GM12878 (cell line): ENCODE results near the gene GNAO1. TPM values are rescaled to one million over a fixed set of nuclear protein-coding genes. Genes with fewer than 3 reads are reported as not detected.

Source experiments
- ATAC-seq: fragments of 200-7000 bp; cut with Tn5 transposase; 3 replicates; pipeline ENCODE4 v1.9.1; 2020; ENCODE audit warnings: mild to moderate bottlenecking, moderate library complexity
- BruUV-seq: library from RNA; stranded (reverse); fragments of 400-500 nt; replicated peaks from 2 replicates; lab custom pipeline; 2021; lab: Mats Ljungman, UMichigan
- CTCF ChIA-PET: fragments of 300-600 bp; sonication (Branson Sonifier 250); formaldehyde crosslinking; extraction: SDS; loops from one replicate; lab custom pipeline; 2021; ENCODE audit warnings: inconsistent platforms; lab: Yijun Ruan, JAX
- POLR2A ChIA-PET: fragments of 350-600 bp; formaldehyde crosslinking; extraction: SDS; loops from one replicate; lab custom pipeline; 2021; ENCODE audit warnings: inconsistent platforms; lab: Charles Lee
- RAD21 ChIA-PET: fragments of 300-600 bp; sonication (Branson Sonifier 250); formaldehyde crosslinking; loops from one replicate; lab custom pipeline; 2023; ENCODE audit warnings: antibody characterized with exemption; ENCODE audit not compliant: unreplicated experiment; lab: Charles Lee
- SMC1A ChIA-PET: fragments of 300-600 bp; sonication (Branson Sonifier 250); formaldehyde crosslinking; loops from one replicate; lab custom pipeline; 2023; ENCODE audit not compliant: unreplicated experiment, uncharacterized antibody; lab: Charles Lee
- DNase-seq: peaks from one replicate; pipeline ENCODE4 v3.0.0-alpha.2; 2011; ENCODE audit warnings: low read depth, low spot score
- FAIRE-seq: peaks from 3 replicates; lab custom pipeline; 2011; peaks lifted over from hg19 to GRCh38; lab: Jason Lieb, UNC
- H2AFZ ChIP-seq: 2 replicates; pipeline ENCODE4 v1.6.0; 2011; ENCODE audit warnings: low read depth, low read length, control low read depth; ENCODE audit not compliant: control insufficient read depth
- H3K27ac ChIP-seq: 2 replicates; pipeline ENCODE4 v1.5.1; 2011; ENCODE audit warnings: control low read depth; ENCODE audit not compliant: control insufficient read depth, insufficient read depth
- H3K27me3 ChIP-seq, 2 experiments: replicated peaks in 1 of 2; 2 replicates each; pipeline versions ENCODE4 v1.6.0 to v1.6.1; 2011; ENCODE audit warnings: low read length in 1 of 2; ENCODE audit not compliant: control insufficient read depth in 2 of 2, insufficient read depth in 2 of 2
- H3K36me3 ChIP-seq, 2 experiments: 2 replicates each; pipeline ENCODE4 v1.5.1; 2011; ENCODE audit warnings: low read length in 1 of 2; ENCODE audit not compliant: control insufficient read depth in 2 of 2, insufficient read depth in 2 of 2
- H3K4me1 ChIP-seq: 2 replicates; pipeline ENCODE4 v1.6.1; 2011; ENCODE audit warnings: mild to moderate bottlenecking, low read length, moderate library complexity, mixed read lengths; ENCODE audit not compliant: control insufficient read depth, insufficient read depth
- H3K4me2 ChIP-seq: 2 replicates; pipeline ENCODE4 v1.6.0; 2011; ENCODE audit warnings: control low read depth; ENCODE audit not compliant: control insufficient read depth, insufficient read depth
- H3K4me3 ChIP-seq: fragments of 200-600 bp; sonication (generic); 2 replicates; pipeline ENCODE4 v1.5.1; 2016
- H3K79me2 ChIP-seq: 2 replicates; pipeline ENCODE4 v1.6.0; 2011; ENCODE audit warnings: low read length; ENCODE audit not compliant: control insufficient read depth, insufficient read depth
- H3K9ac ChIP-seq: 2 replicates; pipeline ENCODE4 v1.8.0; 2011; ENCODE audit warnings: low read length, control low read depth, mixed read lengths; ENCODE audit not compliant: control insufficient read depth, insufficient read depth
- H3K9me3 ChIP-seq: replicated peaks from 3 replicates; pipeline ENCODE4 v1.5.1; 2011; ENCODE audit warnings: mild to moderate bottlenecking, low read length; ENCODE audit not compliant: control insufficient read depth, insufficient read depth
- H4K20me1 ChIP-seq: 2 replicates; pipeline ENCODE4 v1.6.0; 2011; ENCODE audit not compliant: control insufficient read depth, insufficient read depth
- ASH2L ChIP-seq: fragments of 300-600, 200-600 bp; sonication (generic); IDR thresholded peaks from 2 replicates; pipeline ENCODE4 v1.6.1; 2017; ENCODE audit warnings: low read depth, mild to moderate bottlenecking, borderline replicate concordance
- EGR1 ChIP-seq, 2 experiments: IDR thresholded peaks; 1 replicate in 1 of 2; 2 replicates in 1 of 2; pipeline ENCODE4 v1.6.1; 2011 to 2012; ENCODE audit warnings: low read depth in 2 of 2, low read length in 2 of 2, borderline replicate concordance in 1 of 2, mild to moderate bottlenecking in 1 of 2, moderate library complexity in 1 of 2
- FOS ChIP-seq: IDR thresholded peaks from 3 replicates; pipeline ENCODE4 v1.6.1; 2011; ENCODE audit warnings: borderline replicate concordance; ENCODE audit not compliant: insufficient read length; ENCODE audit errors: extremely low read depth
- HDGF ChIP-seq: fragments of 450-650 bp; IDR thresholded peaks from 2 replicates; pipeline ENCODE4 v1.6.1; 2016; ENCODE audit warnings: antibody characterized with exemption
- HSF1 ChIP-seq: fragments of 150-350 bp; IDR thresholded peaks from 2 replicates; pipeline ENCODE4 v1.6.1; 2014; ENCODE audit warnings: mild to moderate bottlenecking, low read depth, low read length
- JUNB ChIP-seq: IDR thresholded peaks from 2 replicates; pipeline ENCODE4 v1.6.1; 2016; ENCODE audit warnings: antibody characterized with exemption, mild to moderate bottlenecking
- MAX ChIP-seq: IDR thresholded peaks from 2 replicates; pipeline ENCODE4 v1.6.1; 2012; ENCODE audit warnings: low read depth, low read length, improper control_type of control experiment
- RAD21 ChIP-seq: IDR thresholded peaks from 2 replicates; pipeline ENCODE4 v1.6.1; 2011; ENCODE audit warnings: mild to moderate bottlenecking, low read depth, low read length, moderate library complexity; ENCODE audit not compliant: insufficient read depth
- RBBP5 ChIP-seq: fragments of 200-600 bp; sonication (generic); conservative IDR thresholded peaks from 2 replicates; pipeline ENCODE4 v1.6.1; 2016
- SMAD1 ChIP-seq: fragments of 450-650 bp; IDR thresholded peaks from 2 replicates; pipeline ENCODE4 v1.6.1; 2018; ENCODE audit warnings: mild to moderate bottlenecking, low read depth; ENCODE audit not compliant: partially characterized antibody
- TCF3 ChIP-seq: IDR thresholded peaks from 2 replicates; pipeline ENCODE4 v1.6.1; 2012; ENCODE audit warnings: low read depth, mild to moderate bottlenecking, low read length, borderline replicate concordance; ENCODE audit not compliant: insufficient read depth
- USF1 ChIP-seq: IDR thresholded peaks from 2 replicates; pipeline ENCODE4 v1.6.1; 2011; ENCODE audit warnings: borderline replicate concordance, low read depth, mild to moderate bottlenecking, moderate library complexity, mixed read lengths, low read length; ENCODE audit not compliant: insufficient read depth; ENCODE audit errors: extremely low read length
- YY1 ChIP-seq: IDR thresholded peaks from 2 replicates; pipeline ENCODE4 v1.6.1; 2011; ENCODE audit warnings: low read depth, mild to moderate bottlenecking, low read length
- ZNF592 ChIP-seq: fragments of 450-650 bp; IDR thresholded peaks from 2 replicates; pipeline ENCODE4 v1.6.1; 2017; ENCODE audit warnings: mild to moderate bottlenecking, moderate library complexity
- WGBS: methylation state at CpG from one replicate; pipeline ENCODE4 v1.1.6; 2016; ENCODE audit warnings: low lambda C conversion rate; ENCODE audit not compliant: insufficient replicate concordance, insufficient coverage; ENCODE audit errors: missing lambda C conversion rate; 5-methylcytosine and 5-hydroxymethylcytosine counted together
- in situ Hi-C: fragments of 300-500 bp; cut with MboI; formaldehyde crosslinking; loops from 9 replicates; pipeline ENCODE4 v1.14.3; 2018; ENCODE audit warnings: mixed read lengths
- intact Hi-C: fragments of 100-400 bp; cut with micrococcal nuclease; formaldehyde crosslinking; loops from one replicate; pipeline ENCODE4 v1.14.2; 2022; ENCODE audit not compliant: unreplicated experiment
- polyA plus RNA-seq, 11 experiments: library from polyadenylated mRNA; depleted of rRNA in 4 of 11; unstranded in 6 of 11; stranded (reverse) in 5 of 11; fragments of >200 nt; fragmentation: Nextera tagmentation in 4 of 11; fragmentation: Illumina TruSeq in 1 of 11; extraction: Ambion mirVana in 4 of 11; extraction: Trizol in 1 of 11; gene quantifications; 1 replicate in 1 of 11; 2 replicates in 10 of 11; pipeline versions ENCODE4 v1.2.1 to v1.2.3, GENCODE V29; 2011 to 2016; ENCODE audit warnings: inconsistent platforms in 2 of 11, missing spikeins in 2 of 11, low read depth in 1 of 11
- total RNA-seq, 4 experiments: library from RNA; depleted of rRNA in 3 of 4; stranded (reverse); fragments of >200 nt in 3 of 4; fragmentation: Illumina TruSeq in 1 of 4; extraction: Trizol in 1 of 4; gene quantifications; 2 replicates each; pipeline versions ENCODE4 v1.2.1 to v1.2.3, GENCODE V29; 2013 to 2021

GNAO1 gene
- total and polyA plus RNA-seq, 10 of the 15 experiments (the other 5 are each of a cell fraction or from before 2014, with no cell fraction given), result 0.05 to 0.28 (median 0.14) TPM; not detected in 6

GRCh38 chr16:56312028-56312300 is 120.7 kb downstream of the GNAO1 start:
- in situ Hi-C loops, result loop anchor here (10.0 kb wide), 1 partner anchor 847 kb away; no protein-coding TSS in a partner anchor
- Histone ChIP-seq H3K4me3 (no peak overlapping the region), H3K4me1 (no peaks in the 10 kb centered on the region), H3K27ac (no peak overlapping the region), H3K9me3 (no peaks in the 10 kb centered on the region)
- POLR2A ChIA-PET, result no interaction called here
- TF ChIP-seq FOS (no peak), YY1 (no peak), HDGF (no peak), RAD21 (no peak), USF1 (no peak), TCF3 (no peak), EGR1 (IDR thresholded peaks at IDR 0.05; ENCODE audit: borderline replicate concordance in 1 of 2, low read depth in 2 of 2, low read length in 2 of 2) (no peak), MAX (no peak), JUNB (no peak), HSF1 (no peak), SMAD1 (no peak), ZNF592 (no peak), ASH2L (no peak), RBBP5 (no peak)
- TF ChIP-seq, all 136 proteins: peak for 0
- H4K20me1 ChIP-seq, result no peaks in the 10 kb centered on the region
- H3K27me3 ChIP-seq, result no peaks in the 10 kb centered on the region
- FAIRE-seq (no peak), DNase-seq (no peak), ATAC-seq (no peak)
- RAD21 ChIA-PET, result no interaction called here
- CTCF ChIA-PET, result interaction anchor here (1.3 kb wide), 1 partner anchor 44 kb away, joined by 6 read pairs; no protein-coding TSS in a partner anchor
- H3K9ac ChIP-seq, result no peak overlapping the region
- no peaks in the 10 kb centered on the region for H3K79me2 ChIP-seq
- H2AFZ ChIP-seq, result no peak overlapping the region
- no peaks in the 10 kb centered on the region for H3K36me3 ChIP-seq
- H3K4me2 ChIP-seq, result no peak overlapping the region
- no TSS peak for BruUV-seq
- SMC1A ChIA-PET, result no interaction called here
- 37% methylated on average over 11 of the region's 11 CpGs for whole genome bisulfite sequencing
- intact Hi-C loops, result loop anchor here (10.0 kb wide), 2 partner anchors 393 to 847 kb away; no protein-coding TSS in a partner anchor
